Activated CD8-positive, alpha-beta T cell treated with anti-CD3 and anti-CD28 coated beads, Interleukin-2, amount 10 ng/mL, durations not matched to agents 7 days and 5 days (primary cell): ENCODE results near the gene DNAI2. TPM values are rescaled to one million over a fixed set of nuclear protein-coding genes. Genes with fewer than 3 reads are reported as not detected.
"Not testable (repeated sequence)": the region's sequence is repeated elsewhere in the genome, so short reads cannot be mapped to it uniquely, and the experiment has no call there.

ENCODE experiments used
- ATAC-seq: fragments of 150-1000 bp; cut with Tn5 transposase; one replicate; pipeline ENCODE4 v1.10.0; 2021; ENCODE audit warnings: moderate library complexity
- CTCF ChIA-PET: fragments of 350-600 bp; sonication (Branson Sonifier 250); formaldehyde crosslinking; loops from one replicate; lab custom pipeline; 2021; ENCODE audit warnings: antibody characterized with exemption; lab: Charles Lee
- POLR2A ChIA-PET: fragments of 350-600 bp; sonication (Branson Sonifier 250); formaldehyde crosslinking; loops from one replicate; lab custom pipeline; 2021; ENCODE audit warnings: antibody characterized with exemption; lab: Charles Lee
- DNase-seq: peaks from one replicate; pipeline ENCODE4 v3.0.0-alpha.2; 2020
- H3K27ac Mint-ChIP-seq: one replicate; pipeline ENCODE4 v1.8.0; 2021; ENCODE audit warnings: mild to moderate bottlenecking, mixed read lengths
- H3K27me3 Mint-ChIP-seq: one replicate; pipeline ENCODE4 v1.8.0; 2021; ENCODE audit warnings: low read depth, mixed read lengths
- H3K36me3 Mint-ChIP-seq: one replicate; pipeline ENCODE4 v1.8.0; 2021; ENCODE audit warnings: low read depth, mixed read lengths
- H3K4me1 Mint-ChIP-seq: one replicate; pipeline ENCODE4 v1.8.0; 2021; ENCODE audit warnings: low read depth, mixed read lengths
- H3K4me3 Mint-ChIP-seq: one replicate; pipeline ENCODE4 v1.8.0; 2021; ENCODE audit warnings: mild to moderate bottlenecking, mixed read lengths
- H3K9me3 Mint-ChIP-seq: one replicate; pipeline ENCODE4 v1.8.0; 2022; ENCODE audit warnings: mixed read lengths; ENCODE audit not compliant: insufficient read depth
- total RNA-seq, 2 experiments: library from RNA; stranded (reverse); gene quantifications; one replicate each; pipeline ENCODE4 v1.2.3, GENCODE V29; 2021

The DNAI2 gene
- total RNA-seq, 2 experiments from 2014 or later, result 0.52 to 0.84 TPM

- Mint-ChIP-seq H3K4me3 (no peak overlapping the region), H3K36me3 (no peaks in the 10 kb centered on the region), H3K4me1 (no peaks in the 10 kb centered on the region), H3K9me3 (no peaks in the 10 kb centered on the region), H3K27me3 (peaks cover 14% of the 10 kb centered on the region), H3K27ac (no peak overlapping the region)
- DNase-seq (no peak), ATAC-seq (no peak)
- CTCF ChIA-PET, result no interaction called here
- POLR2A ChIA-PET, result no interaction called here
Measured at GRCh38 chr17:74267987-74268499, 6.0 kb upstream of the DNAI2 start.

GRCh38 chr17:74268558-74268957 is 5.5 kb upstream of the DNAI2 start:
- ChIA-PET CTCF (no interaction called here), POLR2A (no interaction called here)
- Mint-ChIP-seq H3K27me3 (peaks cover 14% of the 10 kb centered on the region), H3K4me1 (peaks cover 4% of the 10 kb centered on the region), H3K9me3 (no peaks in the 10 kb centered on the region), H3K36me3 (no peaks in the 10 kb centered on the region), H3K27ac (no peak overlapping the region), H3K4me3 (no peak overlapping the region)
- ATAC-seq (no peak), DNase-seq (no peak)

- ChIA-PET POLR2A (no interaction called here), CTCF (interaction anchor here (1.3 kb wide), 1 partner anchor 98 kb away, joined by 5 read pairs; no protein-coding TSS in a partner anchor)
- H3K9me3 Mint-ChIP-seq, result no peaks in the 10 kb centered on the region
- no peak for DNase-seq
- no peak overlapping the region for H3K4me3 Mint-ChIP-seq
- H3K27ac Mint-ChIP-seq, result no peak overlapping the region
- no peak for ATAC-seq
- H3K27me3 Mint-ChIP-seq, result peaks cover 14% of the 10 kb centered on the region
- no peaks in the 10 kb centered on the region for H3K36me3 Mint-ChIP-seq
- H3K4me1 Mint-ChIP-seq, result peaks cover 21% of the 10 kb centered on the region
Measured at GRCh38 chr17:74270333-74270732, 3.7 kb upstream of the DNAI2 start.

- Mint-ChIP-seq H3K4me3 (no peak overlapping the region), H3K9me3 (no peaks in the 10 kb centered on the region), H3K4me1 (peaks cover 28% of the 10 kb centered on the region), H3K36me3 (no peaks in the 10 kb centered on the region), H3K27me3 (peaks cover 10% of the 10 kb centered on the region), H3K27ac (no peak overlapping the region)
- DNase-seq, result no peak
- POLR2A ChIA-PET, result no interaction called here
- no peak for ATAC-seq
- CTCF ChIA-PET, result interaction anchor here (1.3 kb wide), 1 partner anchor 97 kb away, joined by 5 read pairs; no protein-coding TSS in a partner anchor
Measured at GRCh38 chr17:74271281-74271680, 2.8 kb upstream of the DNAI2 start.

- DNase-seq (no peak), ATAC-seq (no peak)
- Mint-ChIP-seq H3K4me3 (no peak overlapping the region), H3K9me3 (no peaks in the 10 kb centered on the region), H3K4me1 (peaks cover 34% of the 10 kb centered on the region), H3K27ac (no peak overlapping the region), H3K36me3 (no peaks in the 10 kb centered on the region), H3K27me3 (peaks cover 10% of the 10 kb centered on the region)
- POLR2A ChIA-PET, result no interaction called here
- CTCF ChIA-PET, result interaction anchor here (1.3 kb wide), 1 partner anchor 96 kb away, joined by 5 read pairs; no protein-coding TSS in a partner anchor
Measured at GRCh38 chr17:74271901-74272561, 2.0 kb upstream of the DNAI2 start.

GRCh38 chr17:74272731-74273201 is 1.3 kb upstream of the DNAI2 start:
- POLR2A ChIA-PET, result no interaction called here
- Mint-ChIP-seq H3K4me1 (peaks cover 34% of the 10 kb centered on the region), H3K27ac (peak overlapping the region; percentile 75), H3K9me3 (no peaks in the 10 kb centered on the region), H3K4me3 (no peak overlapping the region), H3K36me3 (no peaks in the 10 kb centered on the region), H3K27me3 (peaks cover 9% of the 10 kb centered on the region)
- CTCF ChIA-PET, result no interaction called here
- DNase-seq, result no peak
- no peak for ATAC-seq

GRCh38 chr17:74274709-74275340 is 791 bp downstream of the DNAI2 start:
- peaks cover 2% of the 10 kb centered on the region for H3K36me3 Mint-ChIP-seq
- H3K27me3 Mint-ChIP-seq, result peaks cover 9% of the 10 kb centered on the region
- ChIA-PET POLR2A (no interaction called here), CTCF (interaction anchor here (0.8 to 0.9 kb wide), 2 partner anchors 25 to 93 kb away, joined by 3 read pairs; no protein-coding TSS in a partner anchor)
- peak; percentile 52 for ATAC-seq
- DNase-seq, result peak; percentile 26
- peaks cover 43% of the 10 kb centered on the region for H3K4me1 Mint-ChIP-seq
- no peaks in the 10 kb centered on the region for H3K9me3 Mint-ChIP-seq
- peak overlapping the region; percentile 67 for H3K4me3 Mint-ChIP-seq
- H3K27ac Mint-ChIP-seq, result peak overlapping the region; percentile 82

GRCh38 chr17:74276051-74276476 is 2.0 kb downstream of the DNAI2 start:
- Mint-ChIP-seq H3K27me3 (peaks cover 5% of the 10 kb centered on the region), H3K4me3 (no peak overlapping the region), H3K4me1 (peaks cover 55% of the 10 kb centered on the region), H3K27ac (peak overlapping the region; percentile 21), H3K36me3 (peaks cover 4% of the 10 kb centered on the region), H3K9me3 (no peaks in the 10 kb centered on the region)
- ChIA-PET POLR2A (no interaction called here), CTCF (no interaction called here)
- DNase-seq (no peak), ATAC-seq (no peak)

- ChIA-PET CTCF (no interaction called here), POLR2A (no interaction called here)
- Mint-ChIP-seq H3K27ac (peak overlapping the region; percentile 21), H3K4me3 (no peak overlapping the region), H3K36me3 (peaks cover 4% of the 10 kb centered on the region), H3K4me1 (peaks cover 59% of the 10 kb centered on the region), H3K9me3 (no peaks in the 10 kb centered on the region), H3K27me3 (peaks cover 4% of the 10 kb centered on the region)
- ATAC-seq (no peak), DNase-seq (no peak)
Measured at GRCh38 chr17:74276541-74277009, 2.5 kb downstream of the DNAI2 start.

- peaks cover under 1% of the 10 kb centered on the region for H3K27me3 Mint-ChIP-seq
Measured at GRCh38 chr17:74277935-74278334, 3.9 kb downstream of the DNAI2 start.

GRCh38 chr17:74279617-74280016 is 5.6 kb downstream of the DNAI2 start:
- H3K9me3 Mint-ChIP-seq, H3K4me3 Mint-ChIP-seq, DNase-seq, H3K36me3 Mint-ChIP-seq, H3K27me3 Mint-ChIP-seq, ATAC-seq: not testable (repeated sequence)
- CTCF ChIA-PET, result interaction anchor here (0.6 to 1.2 kb wide), 3 partner anchors 10 to 178 kb away, joined by 3 to 4 read pairs (median 3); no protein-coding TSS in a partner anchor
- peaks cover 67% of the 10 kb centered on the region for H3K4me1 Mint-ChIP-seq
- peak overlapping the region; percentile 92 for H3K27ac Mint-ChIP-seq
- POLR2A ChIA-PET, result interaction anchor here (0.6 kb wide), 1 partner anchor 41 kb away, joined by 3 read pairs; no protein-coding TSS in a partner anchor

More at GRCh38 chr17:74277935-74278334, 3.9 kb downstream of the DNAI2 start:
- no peak overlapping the region for H3K4me3 Mint-ChIP-seq
- no peak for DNase-seq
- POLR2A ChIA-PET, result no interaction called here
- no peak overlapping the region for H3K27ac Mint-ChIP-seq
- H3K4me1 Mint-ChIP-seq, result peaks cover 71% of the 10 kb centered on the region
- no peak for ATAC-seq
- H3K36me3 Mint-ChIP-seq, result peaks cover 5% of the 10 kb centered on the region
- CTCF ChIA-PET, result no interaction called here
- no peaks in the 10 kb centered on the region for H3K9me3 Mint-ChIP-seq
